SK-N-SH treated with all-trans-retinoic acid at 6 μM for 48 hours (cell line): ENCODE data around the gene FAM53A.

Experiments
- ATAC-seq: fragments of 200-7000 bp; cut with Tn5 transposase; 3 replicates; pipeline ENCODE4 v1.9.1; 2020; ENCODE audit warnings: mild to moderate bottlenecking, moderate library complexity
- ARNTL ChIP-seq: fragments of 450-650 bp; formaldehyde crosslinking; IDR thresholded peaks from 2 replicates; pipeline ENCODE4 v1.5.0; 2020; ENCODE audit warnings: low read depth, mild to moderate bottlenecking, moderate library complexity, borderline replicate concordance
- BACH2 ChIP-seq: fragments of 250-450 bp; sonication (Bioruptor Pico); IDR thresholded peaks from 2 replicates; pipeline ENCODE4 v1.9.0; 2021; ENCODE audit warnings: mild to moderate bottlenecking, borderline replicate concordance
- CSDC2 ChIP-seq: fragments of 250-450 bp; sonication (Bioruptor Pico); IDR thresholded peaks from 2 replicates; pipeline ENCODE4 v1.5.0; 2020; ENCODE audit warnings: mild to moderate bottlenecking, moderate library complexity
- ESRRG ChIP-seq: fragments of 250-450 bp; sonication (Bioruptor Pico); IDR thresholded peaks from 2 replicates; pipeline ENCODE4 v1.6.1; 2021; ENCODE audit warnings: mild to moderate bottlenecking
- GLIS3 ChIP-seq: fragments of 250-450 bp; sonication (Bioruptor Pico); IDR thresholded peaks from 2 replicates; pipeline ENCODE4 v1.5.0; 2020; ENCODE audit warnings: mild to moderate bottlenecking, moderate library complexity
- OSR1 ChIP-seq: fragments of 250-450 bp; sonication (Bioruptor Pico); IDR thresholded peaks from 2 replicates; pipeline ENCODE4 v1.8.0; 2022; ENCODE audit warnings: moderate library complexity, mild to moderate bottlenecking, inconsistent platforms
- PATZ1 ChIP-seq: fragments of 250-450 bp; sonication (Bioruptor Pico); IDR thresholded peaks from 2 replicates; pipeline ENCODE4 v1.8.0; 2020; ENCODE audit warnings: mild to moderate bottlenecking, moderate library complexity, borderline replicate concordance
- PPARA ChIP-seq: fragments of 250-450 bp; sonication (Bioruptor Pico); IDR thresholded peaks from 2 replicates; pipeline ENCODE4 v1.5.0; 2020; ENCODE audit warnings: mild to moderate bottlenecking, borderline replicate concordance
- RARB ChIP-seq: fragments of 250-450 bp; sonication (Bioruptor Pico); IDR thresholded peaks from 2 replicates; pipeline ENCODE4 v1.8.0; 2021; ENCODE audit warnings: mild to moderate bottlenecking, moderate library complexity
- SNAI2 ChIP-seq: fragments of 250-450 bp; sonication (Bioruptor Pico); IDR thresholded peaks from 2 replicates; pipeline ENCODE4 v1.5.0; 2020; ENCODE audit warnings: mild to moderate bottlenecking, moderate library complexity
- TCF4 ChIP-seq: fragments of 250-450 bp; sonication (Bioruptor Pico); IDR thresholded peaks from 2 replicates; pipeline ENCODE4 v1.8.0; 2021; ENCODE audit warnings: mild to moderate bottlenecking, moderate library complexity, borderline replicate concordance
- TOX ChIP-seq: fragments of 250-450 bp; sonication (Bioruptor Pico); IDR thresholded peaks from 2 replicates; pipeline ENCODE4 v1.8.0; 2021; ENCODE audit warnings: mild to moderate bottlenecking, moderate library complexity, borderline replicate concordance
- TSHZ2 ChIP-seq: fragments of 250-450 bp; sonication (Bioruptor Pico); IDR thresholded peaks from 2 replicates; pipeline ENCODE4 v1.5.0; 2020; ENCODE audit warnings: mild to moderate bottlenecking, moderate library complexity
- ZC3H10 ChIP-seq: fragments of 250-450 bp; sonication (Bioruptor Pico); IDR thresholded peaks from 2 replicates; pipeline ENCODE4 v1.5.1; 2021; ENCODE audit warnings: mild to moderate bottlenecking, moderate library complexity
- ZFP3 ChIP-seq: fragments of 250-450 bp; sonication (Bioruptor Pico); IDR thresholded peaks from 2 replicates; pipeline ENCODE4 v1.5.0; 2020; ENCODE audit warnings: mild to moderate bottlenecking, moderate library complexity
- ZFP30 ChIP-seq: fragments of 450-650 bp; formaldehyde crosslinking; IDR thresholded peaks from 2 replicates; pipeline ENCODE4 v1.5.0; 2022; ENCODE audit warnings: mild to moderate bottlenecking, moderate library complexity
- ZNF565 ChIP-seq: fragments of 450-650 bp; formaldehyde crosslinking; conservative IDR thresholded peaks from 2 replicates; pipeline ENCODE4 v1.5.0; 2020; ENCODE audit warnings: low read depth, mild to moderate bottlenecking, moderate library complexity
- ZNF70 ChIP-seq: fragments of 450-650 bp; formaldehyde crosslinking; IDR thresholded peaks from 2 replicates; pipeline ENCODE4 v1.5.0; 2020; ENCODE audit warnings: mild to moderate bottlenecking, moderate library complexity
- ZNF8 ChIP-seq: fragments of 450-650 bp; formaldehyde crosslinking; IDR thresholded peaks from 2 replicates; pipeline ENCODE4 v1.5.0; 2020; ENCODE audit warnings: mild to moderate bottlenecking, moderate library complexity
- TF ChIP-seq, protein P1 (sequence below): fragments of 250-450 bp; sonication (Bioruptor Pico); IDR thresholded peaks from 2 replicates; pipeline ENCODE4 v1.5.1; 2020; ENCODE audit warnings: low read depth, mild to moderate bottlenecking, moderate library complexity
- TF ChIP-seq, protein P2 (sequence below): fragments of 250-450 bp; sonication (Bioruptor Pico); IDR thresholded peaks from 2 replicates; pipeline ENCODE4 v1.8.0; 2021; ENCODE audit warnings: low read depth, mild to moderate bottlenecking, moderate library complexity, borderline replicate concordance
- TF ChIP-seq, protein P3 (sequence below): fragments of 250-450 bp; sonication (Bioruptor Pico); IDR thresholded peaks from 2 replicates; pipeline ENCODE4 v1.5.1; 2021; ENCODE audit warnings: mild to moderate bottlenecking, moderate library complexity

Gene FAM53A

GRCh38 chr4:1630266-1630665, 53.8 kb downstream of the FAM53A start:
- TF ChIP-seq TOX (CRISPR knock-in tag), result no peak
- TF ChIP-seq, protein P1, sequence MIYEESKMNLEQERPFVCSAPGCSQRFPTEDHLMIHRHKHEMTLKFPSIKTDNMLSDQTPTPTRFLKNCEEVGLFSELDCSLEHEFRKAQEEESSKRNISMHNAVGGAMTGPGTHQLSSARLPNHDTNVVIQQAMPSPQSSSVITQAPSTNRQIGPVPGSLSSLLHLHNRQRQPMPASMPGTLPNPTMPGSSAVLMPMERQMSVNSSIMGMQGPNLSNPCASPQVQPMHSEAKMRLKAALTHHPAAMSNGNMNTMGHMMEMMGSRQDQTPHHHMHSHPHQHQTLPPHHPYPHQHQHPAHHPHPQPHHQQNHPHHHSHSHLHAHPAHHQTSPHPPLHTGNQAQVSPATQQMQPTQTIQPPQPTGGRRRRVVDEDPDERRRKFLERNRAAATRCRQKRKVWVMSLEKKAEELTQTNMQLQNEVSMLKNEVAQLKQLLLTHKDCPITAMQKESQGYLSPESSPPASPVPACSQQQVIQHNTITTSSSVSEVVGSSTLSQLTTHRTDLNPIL, result no peak
- TF ChIP-seq PPARA, result no peak
- no peak for TF ChIP-seq ESRRG (CRISPR knock-in tag)
- no peak for TF ChIP-seq ZNF565
- no peak for TF ChIP-seq ZNF70
- TF ChIP-seq, protein P2, sequence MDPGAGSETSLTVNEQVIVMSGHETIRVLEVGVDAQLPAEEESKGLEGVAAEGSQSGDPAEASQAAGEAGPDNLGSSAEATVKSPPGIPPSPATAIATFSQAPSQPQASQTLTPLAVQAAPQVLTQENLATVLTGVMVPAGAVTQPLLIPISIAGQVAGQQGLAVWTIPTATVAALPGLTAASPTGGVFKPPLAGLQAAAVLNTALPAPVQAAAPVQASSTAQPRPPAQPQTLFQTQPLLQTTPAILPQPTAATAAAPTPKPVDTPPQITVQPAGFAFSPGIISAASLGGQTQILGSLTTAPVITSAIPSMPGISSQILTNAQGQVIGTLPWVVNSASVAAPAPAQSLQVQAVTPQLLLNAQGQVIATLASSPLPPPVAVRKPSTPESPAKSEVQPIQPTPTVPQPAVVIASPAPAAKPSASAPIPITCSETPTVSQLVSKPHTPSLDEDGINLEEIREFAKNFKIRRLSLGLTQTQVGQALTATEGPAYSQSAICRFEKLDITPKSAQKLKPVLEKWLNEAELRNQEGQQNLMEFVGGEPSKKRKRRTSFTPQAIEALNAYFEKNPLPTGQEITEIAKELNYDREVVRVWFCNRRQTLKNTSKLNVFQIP, result no peak
- ATAC-seq, result no peak

- peak; percentile 25 for ATAC-seq
- TF ChIP-seq TSHZ2 (no peak), RARB (CRISPR knock-in tag) (no peak), ZNF8 (CRISPR knock-in tag) (no peak), CSDC2 (CRISPR knock-in tag) (no peak), TCF4 (CRISPR knock-in tag) (no peak), PPARA (no peak), ARNTL (CRISPR knock-in tag) (no peak), ZC3H10 (CRISPR knock-in tag) (no peak), BACH2 (CRISPR knock-in tag) (no peak), OSR1 (CRISPR knock-in tag) (no peak), ZFP30 (no peak), ZFP3 (CRISPR knock-in tag) (no peak), GLIS3 (no peak), SNAI2 (CRISPR knock-in tag) (no peak), PATZ1 (CRISPR knock-in tag) (no peak)
- TF ChIP-seq, protein P2, result no peak
- TF ChIP-seq, protein P1, result no peak
- TF ChIP-seq, protein P3, sequence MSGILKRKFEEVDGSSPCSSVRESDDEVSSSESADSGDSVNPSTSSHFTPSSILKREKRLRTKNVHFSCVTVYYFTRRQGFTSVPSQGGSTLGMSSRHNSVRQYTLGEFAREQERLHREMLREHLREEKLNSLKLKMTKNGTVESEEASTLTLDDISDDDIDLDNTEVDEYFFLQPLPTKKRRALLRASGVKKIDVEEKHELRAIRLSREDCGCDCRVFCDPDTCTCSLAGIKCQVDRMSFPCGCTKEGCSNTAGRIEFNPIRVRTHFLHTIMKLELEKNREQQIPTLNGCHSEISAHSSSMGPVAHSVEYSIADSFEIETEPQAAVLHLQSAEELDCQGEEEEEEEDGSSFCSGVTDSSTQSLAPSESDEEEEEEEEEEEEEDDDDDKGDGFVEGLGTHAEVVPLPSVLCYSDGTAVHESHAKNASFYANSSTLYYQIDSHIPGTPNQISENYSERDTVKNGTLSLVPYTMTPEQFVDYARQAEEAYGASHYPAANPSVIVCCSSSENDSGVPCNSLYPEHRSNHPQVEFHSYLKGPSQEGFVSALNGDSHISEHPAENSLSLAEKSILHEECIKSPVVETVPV, result no peak
These were observed 54.4 kb downstream of the FAM53A start for GRCh38 chr4:1629699-1630083.
